ENCODE results near the gene DISC1.

DNA sequence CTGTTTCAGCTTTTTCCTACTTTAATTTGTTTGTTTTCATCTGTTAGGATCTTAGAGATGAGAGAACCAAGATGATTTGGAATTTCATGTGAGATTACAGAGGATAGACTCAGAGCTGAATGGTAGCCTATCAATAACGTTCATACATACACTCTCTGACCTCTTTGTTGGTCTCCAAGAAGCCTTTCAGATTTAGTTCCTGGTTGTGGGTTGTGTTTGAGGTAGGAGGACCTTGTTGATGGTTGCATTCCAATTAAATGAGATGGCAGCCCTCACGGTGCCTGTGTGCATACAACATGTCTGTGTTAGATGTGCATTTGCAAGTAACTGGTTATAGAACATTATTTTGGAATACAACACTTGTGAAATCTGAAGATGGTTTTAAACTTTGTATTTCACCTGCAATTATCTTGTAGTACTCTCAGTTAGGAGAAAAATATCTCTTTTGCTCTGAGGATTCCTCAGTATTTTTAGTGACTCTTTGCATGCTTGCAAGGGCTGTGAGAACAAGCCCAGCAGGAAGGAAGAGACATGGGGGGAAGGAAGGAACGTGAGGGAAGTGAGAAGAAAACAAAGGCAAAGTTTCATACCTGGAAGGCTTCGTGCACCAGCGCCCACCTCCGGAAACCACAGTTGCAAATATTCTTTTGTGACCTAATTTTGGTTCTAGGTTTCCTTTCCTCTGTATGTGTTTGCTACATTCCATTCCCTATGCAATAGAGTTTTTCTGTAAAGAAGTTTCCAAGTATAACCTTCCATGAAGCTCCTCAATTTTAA, 291.8 kb downstream of the DISC1 start:
- no peak for TF ChIP-seq CTCF (IDR thresholded peaks at IDR 0.05)
- TF ChIP-seq POLR2AphosphoS5 (IDR thresholded peaks at IDR 0.05; ENCODE audit: insufficient read depth in 1 of 2, low read depth in 1 of 2) = no peak

Data from vagina (tissue), 2 donors.